Measurements from ENCODE around the gene PACS2.

PACS2 gene

DNA sequence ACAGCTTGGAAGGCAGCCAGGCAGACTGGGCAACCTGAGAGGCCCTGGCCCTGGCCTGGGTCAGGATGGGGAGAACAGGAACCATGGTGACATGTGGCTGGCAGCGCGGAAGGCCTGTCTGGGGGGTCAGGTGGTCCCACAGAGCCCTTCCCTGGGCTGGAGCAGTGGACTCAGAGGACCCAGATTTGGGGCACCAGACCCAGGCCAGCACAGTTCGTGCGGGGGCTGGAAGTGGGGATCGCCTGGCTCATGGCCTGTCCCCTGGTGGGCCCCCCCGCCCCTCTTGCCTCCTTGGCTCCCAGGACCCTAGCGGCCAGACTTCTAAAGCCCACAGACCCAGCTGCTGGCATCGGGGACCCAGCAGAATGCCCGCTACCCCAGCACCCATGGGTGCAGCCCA is 126.4 kb downstream of the PACS2 start:
- no peak for DNase-seq (ENCODE audit: low read depth in 1 of 2, low spot score in 1 of 2)
- Histone ChIP-seq H3K4me3 (replicated peaks; ENCODE audit: insufficient read depth, low read length) (no peak overlapping the region), H3K27me3 (ENCODE audit: insufficient read depth, poor library complexity, severe bottlenecking) (no peaks in the 10 kb centered on the region), H3K27ac (replicated peaks) (no peak overlapping the region)
- TF ChIP-seq CTCF (IDR thresholded peaks at IDR 0.05; ENCODE audit: insufficient read depth, low read length) (no peak), SPI1 (IDR thresholded peaks at IDR 0.05; ENCODE audit: borderline replicate concordance, low read depth) (no peak), POLR2AphosphoS5 (IDR thresholded peaks at IDR 0.05; ENCODE audit: low read depth) (no peak), GABPA (IDR thresholded peaks at IDR 0.05; ENCODE audit: low read depth) (no peak)
- TF ChIP-seq, protein P1, sequence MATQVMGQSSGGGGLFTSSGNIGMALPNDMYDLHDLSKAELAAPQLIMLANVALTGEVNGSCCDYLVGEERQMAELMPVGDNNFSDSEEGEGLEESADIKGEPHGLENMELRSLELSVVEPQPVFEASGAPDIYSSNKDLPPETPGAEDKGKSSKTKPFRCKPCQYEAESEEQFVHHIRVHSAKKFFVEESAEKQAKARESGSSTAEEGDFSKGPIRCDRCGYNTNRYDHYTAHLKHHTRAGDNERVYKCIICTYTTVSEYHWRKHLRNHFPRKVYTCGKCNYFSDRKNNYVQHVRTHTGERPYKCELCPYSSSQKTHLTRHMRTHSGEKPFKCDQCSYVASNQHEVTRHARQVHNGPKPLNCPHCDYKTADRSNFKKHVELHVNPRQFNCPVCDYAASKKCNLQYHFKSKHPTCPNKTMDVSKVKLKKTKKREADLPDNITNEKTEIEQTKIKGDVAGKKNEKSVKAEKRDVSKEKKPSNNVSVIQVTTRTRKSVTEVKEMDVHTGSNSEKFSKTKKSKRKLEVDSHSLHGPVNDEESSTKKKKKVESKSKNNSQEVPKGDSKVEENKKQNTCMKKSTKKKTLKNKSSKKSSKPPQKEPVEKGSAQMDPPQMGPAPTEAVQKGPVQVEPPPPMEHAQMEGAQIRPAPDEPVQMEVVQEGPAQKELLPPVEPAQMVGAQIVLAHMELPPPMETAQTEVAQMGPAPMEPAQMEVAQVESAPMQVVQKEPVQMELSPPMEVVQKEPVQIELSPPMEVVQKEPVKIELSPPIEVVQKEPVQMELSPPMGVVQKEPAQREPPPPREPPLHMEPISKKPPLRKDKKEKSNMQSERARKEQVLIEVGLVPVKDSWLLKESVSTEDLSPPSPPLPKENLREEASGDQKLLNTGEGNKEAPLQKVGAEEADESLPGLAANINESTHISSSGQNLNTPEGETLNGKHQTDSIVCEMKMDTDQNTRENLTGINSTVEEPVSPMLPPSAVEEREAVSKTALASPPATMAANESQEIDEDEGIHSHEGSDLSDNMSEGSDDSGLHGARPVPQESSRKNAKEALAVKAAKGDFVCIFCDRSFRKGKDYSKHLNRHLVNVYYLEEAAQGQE (IDR thresholded peaks at IDR 0.05; ENCODE audit: insufficient replicate concordance, low read depth): no peak

GRCh38 chr14:105442125-105442524 is 127.6 kb downstream of the PACS2 start:
- DNase-seq (ENCODE audit: low read depth in 1 of 2, low spot score in 1 of 2): no peak
- TF ChIP-seq POLR2AphosphoS5 (IDR thresholded peaks at IDR 0.05; ENCODE audit: low read depth): no peak
- TF ChIP-seq, protein P1 (IDR thresholded peaks at IDR 0.05; ENCODE audit: insufficient replicate concordance, low read depth): no peak
- no peak for TF ChIP-seq GABPA (IDR thresholded peaks at IDR 0.05; ENCODE audit: low read depth)
- TF ChIP-seq CTCF (IDR thresholded peaks at IDR 0.05; ENCODE audit: insufficient read depth, low read length): no peak
- TF ChIP-seq SPI1 (IDR thresholded peaks at IDR 0.05; ENCODE audit: borderline replicate concordance, low read depth): no peak
- Histone ChIP-seq H3K4me3 (replicated peaks; ENCODE audit: insufficient read depth, low read length) (no peak overlapping the region), H3K27ac (replicated peaks) (no peak overlapping the region), H3K27me3 (ENCODE audit: insufficient read depth, poor library complexity, severe bottlenecking) (no peaks in the 10 kb centered on the region)

DNA sequence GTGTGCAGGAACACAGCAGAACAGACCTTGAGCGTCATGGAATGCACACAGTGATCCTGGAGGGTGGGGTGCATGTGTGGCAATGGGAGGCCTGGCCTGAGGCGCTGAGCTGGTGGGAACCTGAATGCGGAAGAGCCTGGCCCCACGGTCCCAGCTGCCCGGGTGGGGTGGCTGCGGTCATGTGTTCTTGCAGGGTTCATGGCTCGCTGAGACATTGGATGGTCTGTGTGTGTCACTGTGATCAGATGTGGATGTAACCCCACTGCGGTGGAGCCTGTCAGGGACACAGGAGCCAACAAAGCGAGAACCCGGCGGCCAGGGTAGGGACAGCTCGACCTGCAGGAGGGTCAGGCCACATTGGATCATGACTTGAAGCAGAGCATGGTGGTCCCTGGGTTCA is 128.3 kb downstream of the PACS2 start:
- Histone ChIP-seq H3K27ac (replicated peaks) (no peak overlapping the region), H3K27me3 (ENCODE audit: insufficient read depth, poor library complexity, severe bottlenecking) (no peaks in the 10 kb centered on the region), H3K4me3 (replicated peaks; ENCODE audit: insufficient read depth, low read length) (no peak overlapping the region)
- TF ChIP-seq POLR2AphosphoS5 (IDR thresholded peaks at IDR 0.05; ENCODE audit: low read depth) (no peak), SPI1 (IDR thresholded peaks at IDR 0.05; ENCODE audit: borderline replicate concordance, low read depth) (no peak), GABPA (IDR thresholded peaks at IDR 0.05; ENCODE audit: low read depth) (no peak), CTCF (IDR thresholded peaks at IDR 0.05; ENCODE audit: insufficient read depth, low read length) (no peak)
- TF ChIP-seq, protein P1 (IDR thresholded peaks at IDR 0.05; ENCODE audit: insufficient replicate concordance, low read depth): no peak
- DNase-seq (ENCODE audit: low read depth in 1 of 2, low spot score in 1 of 2): no peak

All from HL-60 (cell line).